ENCODE results near the gene VPS26B.

Gene VPS26B

GRCh38 chr11:134289167-134289566 is 64.7 kb downstream of the VPS26B start:
- TF ChIP-seq, protein P1, sequence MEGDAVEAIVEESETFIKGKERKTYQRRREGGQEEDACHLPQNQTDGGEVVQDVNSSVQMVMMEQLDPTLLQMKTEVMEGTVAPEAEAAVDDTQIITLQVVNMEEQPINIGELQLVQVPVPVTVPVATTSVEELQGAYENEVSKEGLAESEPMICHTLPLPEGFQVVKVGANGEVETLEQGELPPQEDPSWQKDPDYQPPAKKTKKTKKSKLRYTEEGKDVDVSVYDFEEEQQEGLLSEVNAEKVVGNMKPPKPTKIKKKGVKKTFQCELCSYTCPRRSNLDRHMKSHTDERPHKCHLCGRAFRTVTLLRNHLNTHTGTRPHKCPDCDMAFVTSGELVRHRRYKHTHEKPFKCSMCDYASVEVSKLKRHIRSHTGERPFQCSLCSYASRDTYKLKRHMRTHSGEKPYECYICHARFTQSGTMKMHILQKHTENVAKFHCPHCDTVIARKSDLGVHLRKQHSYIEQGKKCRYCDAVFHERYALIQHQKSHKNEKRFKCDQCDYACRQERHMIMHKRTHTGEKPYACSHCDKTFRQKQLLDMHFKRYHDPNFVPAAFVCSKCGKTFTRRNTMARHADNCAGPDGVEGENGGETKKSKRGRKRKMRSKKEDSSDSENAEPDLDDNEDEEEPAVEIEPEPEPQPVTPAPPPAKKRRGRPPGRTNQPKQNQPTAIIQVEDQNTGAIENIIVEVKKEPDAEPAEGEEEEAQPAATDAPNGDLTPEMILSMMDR (conservative IDR thresholded peaks at IDR 0.05; ENCODE audit: low read depth, low read length), result no peak
- no peak for DNase-seq (ENCODE audit: low read depth)
- H3K4me3 ChIP-seq (ENCODE audit: low read depth, low read length), result no peak overlapping the region

GRCh38 chr11:134289789-134290188 is 65.3 kb downstream of the VPS26B start:
- DNase-seq (ENCODE audit: low read depth), result no peak
- TF ChIP-seq, protein P1 (conservative IDR thresholded peaks at IDR 0.05; ENCODE audit: low read depth, low read length), result no peak
- no peak overlapping the region for H3K4me3 ChIP-seq (ENCODE audit: low read depth, low read length)

DNA sequence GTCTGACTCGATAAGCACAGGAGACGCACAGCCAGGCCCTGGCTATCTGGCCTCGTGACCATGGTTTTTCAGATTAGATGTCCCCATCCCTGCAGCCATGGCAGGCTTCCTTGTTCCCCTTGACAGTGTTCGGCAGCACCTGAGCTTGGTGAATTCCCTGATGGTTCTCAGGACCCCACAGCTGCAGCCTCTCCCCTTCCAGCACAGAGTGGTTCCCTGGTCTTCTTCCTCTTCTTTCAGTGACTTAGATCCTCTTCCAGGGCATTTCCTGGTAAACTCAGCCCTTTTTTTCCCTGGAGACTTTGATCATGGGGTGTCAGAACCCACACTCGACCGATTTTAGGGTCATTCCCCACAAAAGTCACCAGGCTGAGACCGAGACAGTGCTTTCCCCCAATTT is 66.2 kb downstream of the VPS26B start:
- TF ChIP-seq, protein P1 (conservative IDR thresholded peaks at IDR 0.05; ENCODE audit: low read depth, low read length), result no peak
- DNase-seq (ENCODE audit: low read depth), result no peak
- H3K4me3 ChIP-seq (ENCODE audit: low read depth, low read length), result no peak overlapping the region

DNA sequence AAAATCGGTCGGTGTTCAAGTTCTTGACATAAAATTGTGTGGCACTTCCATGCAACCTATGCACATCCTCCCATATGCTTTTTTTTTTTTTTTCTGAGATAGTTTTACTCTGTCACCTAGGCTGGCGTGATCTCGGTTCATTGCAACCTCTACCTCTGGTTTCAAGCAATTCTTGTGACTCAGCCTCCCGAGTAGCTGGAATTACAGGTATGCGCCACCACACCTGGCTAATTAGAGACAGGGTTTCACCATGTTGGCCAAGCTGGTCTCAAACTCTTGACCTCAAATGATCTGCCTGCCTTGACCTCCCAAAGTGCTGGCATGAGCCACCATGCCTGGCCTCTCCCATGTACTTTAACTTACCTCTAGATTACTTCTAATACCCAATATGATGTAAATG is 66.7 kb downstream of the VPS26B start:
- H3K4me3 ChIP-seq (ENCODE audit: low read depth, low read length), result no peak overlapping the region
- TF ChIP-seq, protein P1 (conservative IDR thresholded peaks at IDR 0.05; ENCODE audit: low read depth, low read length), result no peak
- DNase-seq (ENCODE audit: low read depth), result no peak

DNA sequence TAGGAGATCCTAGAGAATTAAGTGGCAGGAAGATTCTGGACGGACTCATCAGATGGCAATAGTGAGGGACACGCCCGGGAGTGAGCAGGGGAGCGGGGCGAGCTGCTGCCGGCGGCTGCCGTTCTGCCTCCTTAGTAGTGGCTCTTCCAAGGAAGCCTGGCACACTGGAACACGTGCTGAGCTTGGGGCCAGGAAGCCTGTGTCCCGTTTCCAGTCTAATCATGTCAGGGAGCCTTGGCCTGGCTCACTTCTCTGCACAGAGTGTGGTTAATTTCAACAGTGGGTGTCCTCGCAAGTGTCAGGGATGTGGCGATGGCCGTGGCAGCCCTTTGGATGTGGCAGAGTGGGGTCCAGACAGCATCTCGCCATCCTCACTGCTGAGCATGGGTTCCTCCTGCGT is 68.2 kb downstream of the VPS26B start:
- no peak for DNase-seq (ENCODE audit: low read depth)
- H3K4me3 ChIP-seq (ENCODE audit: low read depth, low read length), result no peak overlapping the region
- TF ChIP-seq, protein P1 (conservative IDR thresholded peaks at IDR 0.05; ENCODE audit: low read depth, low read length), result no peak

GRCh38 chr11:134293119-134294113 is 68.9 kb downstream of the VPS26B start:
- no peak for DNase-seq (ENCODE audit: low read depth)
- TF ChIP-seq, protein P1 (conservative IDR thresholded peaks at IDR 0.05; ENCODE audit: low read depth, low read length), result no peak
- H3K4me3 ChIP-seq (ENCODE audit: low read depth, low read length), result no peak overlapping the region

- TF ChIP-seq, protein P1 (conservative IDR thresholded peaks at IDR 0.05; ENCODE audit: low read depth, low read length), result no peak
- DNase-seq (ENCODE audit: low read depth), result no peak
- no peak overlapping the region for H3K4me3 ChIP-seq (ENCODE audit: low read depth, low read length)
Observed at GRCh38 chr11:134294664-134295063, 70.2 kb downstream of the VPS26B start.

Measured in choroid plexus epithelial cell (primary cell).